ENCODE data around the gene CTTN. TPM values are rescaled to one million over a fixed set of nuclear protein-coding genes. Genes with fewer than 3 reads are reported as not detected.

CTTN gene
- total RNA-seq, 1 experiment from 2014 or later, result 503 TPM

DNA sequence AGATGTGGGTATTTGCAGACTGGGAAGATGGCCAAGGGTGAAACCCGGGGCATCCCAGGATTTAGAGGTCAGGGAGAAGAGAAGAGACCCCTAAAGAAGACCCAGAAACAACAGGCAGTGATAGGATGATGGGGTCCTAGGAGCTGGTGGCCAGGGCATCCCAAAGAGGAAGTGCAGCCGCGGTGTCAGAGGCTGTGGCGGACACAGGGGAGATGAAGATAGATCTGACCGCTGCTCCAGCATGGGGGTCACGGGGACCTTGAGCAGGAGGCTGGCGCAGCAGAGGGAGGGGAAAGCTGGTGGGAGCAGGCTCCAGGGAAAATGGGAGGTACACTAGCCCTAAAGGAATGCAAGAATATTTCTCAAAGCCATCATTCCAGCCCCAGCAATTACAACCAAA is 47.3 kb downstream of the CTTN start:
- H3K9me3 ChIP-seq (ENCODE audit: control insufficient read depth, insufficient read depth, low read depth, low read length), result peaks cover 11% of the 10 kb centered on the region; the same call in 1 of the 2 replicates
- ATAC-seq (no peak), DNase-seq (ENCODE audit: low read depth, low spot score) (no peak)
- H3K36me3 ChIP-seq (ENCODE audit: control insufficient read depth, insufficient read depth, low read length), result no peaks in the 10 kb centered on the region
- intact Hi-C loops (cut with micrococcal nuclease; ENCODE audit: unreplicated experiment) (no loop called here), in situ Hi-C loops (cut with HindIII; ENCODE audit: low pct_unique_long_range_greater_than_20kb, low sequenced_read_pairs) (no loop called here)
- ChIA-PET CTCF (no interaction called here), POLR2A (no interaction called here)
- no peaks in the 10 kb centered on the region for H3K27me3 ChIP-seq (ENCODE audit: control insufficient read depth, insufficient read depth, low read length)
- H3K27ac ChIP-seq (ENCODE audit: low read length), result no peak overlapping the region
- H3K4me1 ChIP-seq (ENCODE audit: control insufficient read depth, insufficient read depth, low read length), result no peaks in the 10 kb centered on the region
- H3K4me3 ChIP-seq (ENCODE audit: low read depth in 2 of 2, low read length in 2 of 2), result no peak overlapping the region
- no TSS peak for BruUV-seq (replicated peaks)
- TF ChIP-seq, protein P1, sequence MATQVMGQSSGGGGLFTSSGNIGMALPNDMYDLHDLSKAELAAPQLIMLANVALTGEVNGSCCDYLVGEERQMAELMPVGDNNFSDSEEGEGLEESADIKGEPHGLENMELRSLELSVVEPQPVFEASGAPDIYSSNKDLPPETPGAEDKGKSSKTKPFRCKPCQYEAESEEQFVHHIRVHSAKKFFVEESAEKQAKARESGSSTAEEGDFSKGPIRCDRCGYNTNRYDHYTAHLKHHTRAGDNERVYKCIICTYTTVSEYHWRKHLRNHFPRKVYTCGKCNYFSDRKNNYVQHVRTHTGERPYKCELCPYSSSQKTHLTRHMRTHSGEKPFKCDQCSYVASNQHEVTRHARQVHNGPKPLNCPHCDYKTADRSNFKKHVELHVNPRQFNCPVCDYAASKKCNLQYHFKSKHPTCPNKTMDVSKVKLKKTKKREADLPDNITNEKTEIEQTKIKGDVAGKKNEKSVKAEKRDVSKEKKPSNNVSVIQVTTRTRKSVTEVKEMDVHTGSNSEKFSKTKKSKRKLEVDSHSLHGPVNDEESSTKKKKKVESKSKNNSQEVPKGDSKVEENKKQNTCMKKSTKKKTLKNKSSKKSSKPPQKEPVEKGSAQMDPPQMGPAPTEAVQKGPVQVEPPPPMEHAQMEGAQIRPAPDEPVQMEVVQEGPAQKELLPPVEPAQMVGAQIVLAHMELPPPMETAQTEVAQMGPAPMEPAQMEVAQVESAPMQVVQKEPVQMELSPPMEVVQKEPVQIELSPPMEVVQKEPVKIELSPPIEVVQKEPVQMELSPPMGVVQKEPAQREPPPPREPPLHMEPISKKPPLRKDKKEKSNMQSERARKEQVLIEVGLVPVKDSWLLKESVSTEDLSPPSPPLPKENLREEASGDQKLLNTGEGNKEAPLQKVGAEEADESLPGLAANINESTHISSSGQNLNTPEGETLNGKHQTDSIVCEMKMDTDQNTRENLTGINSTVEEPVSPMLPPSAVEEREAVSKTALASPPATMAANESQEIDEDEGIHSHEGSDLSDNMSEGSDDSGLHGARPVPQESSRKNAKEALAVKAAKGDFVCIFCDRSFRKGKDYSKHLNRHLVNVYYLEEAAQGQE (IDR thresholded peaks at IDR 0.05; ENCODE audit: insufficient read depth in 1 of 2, low read depth in 2 of 2, low read length in 1 of 2), result no peak
- TF ChIP-seq, protein P2, sequence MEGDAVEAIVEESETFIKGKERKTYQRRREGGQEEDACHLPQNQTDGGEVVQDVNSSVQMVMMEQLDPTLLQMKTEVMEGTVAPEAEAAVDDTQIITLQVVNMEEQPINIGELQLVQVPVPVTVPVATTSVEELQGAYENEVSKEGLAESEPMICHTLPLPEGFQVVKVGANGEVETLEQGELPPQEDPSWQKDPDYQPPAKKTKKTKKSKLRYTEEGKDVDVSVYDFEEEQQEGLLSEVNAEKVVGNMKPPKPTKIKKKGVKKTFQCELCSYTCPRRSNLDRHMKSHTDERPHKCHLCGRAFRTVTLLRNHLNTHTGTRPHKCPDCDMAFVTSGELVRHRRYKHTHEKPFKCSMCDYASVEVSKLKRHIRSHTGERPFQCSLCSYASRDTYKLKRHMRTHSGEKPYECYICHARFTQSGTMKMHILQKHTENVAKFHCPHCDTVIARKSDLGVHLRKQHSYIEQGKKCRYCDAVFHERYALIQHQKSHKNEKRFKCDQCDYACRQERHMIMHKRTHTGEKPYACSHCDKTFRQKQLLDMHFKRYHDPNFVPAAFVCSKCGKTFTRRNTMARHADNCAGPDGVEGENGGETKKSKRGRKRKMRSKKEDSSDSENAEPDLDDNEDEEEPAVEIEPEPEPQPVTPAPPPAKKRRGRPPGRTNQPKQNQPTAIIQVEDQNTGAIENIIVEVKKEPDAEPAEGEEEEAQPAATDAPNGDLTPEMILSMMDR (IDR thresholded peaks at IDR 0.05), result no peak
- TF ChIP-seq POLR2AphosphoS5 (IDR thresholded peaks at IDR 0.05; ENCODE audit: low read depth, low read length) (no peak), SIN3A (IDR thresholded peaks at IDR 0.05; ENCODE audit: borderline replicate concordance, insufficient read depth, low read depth, low read length) (no peak), TCF7L2 (IDR thresholded peaks at IDR 0.05; ENCODE audit: low read depth, low read length) (no peak)

DNA sequence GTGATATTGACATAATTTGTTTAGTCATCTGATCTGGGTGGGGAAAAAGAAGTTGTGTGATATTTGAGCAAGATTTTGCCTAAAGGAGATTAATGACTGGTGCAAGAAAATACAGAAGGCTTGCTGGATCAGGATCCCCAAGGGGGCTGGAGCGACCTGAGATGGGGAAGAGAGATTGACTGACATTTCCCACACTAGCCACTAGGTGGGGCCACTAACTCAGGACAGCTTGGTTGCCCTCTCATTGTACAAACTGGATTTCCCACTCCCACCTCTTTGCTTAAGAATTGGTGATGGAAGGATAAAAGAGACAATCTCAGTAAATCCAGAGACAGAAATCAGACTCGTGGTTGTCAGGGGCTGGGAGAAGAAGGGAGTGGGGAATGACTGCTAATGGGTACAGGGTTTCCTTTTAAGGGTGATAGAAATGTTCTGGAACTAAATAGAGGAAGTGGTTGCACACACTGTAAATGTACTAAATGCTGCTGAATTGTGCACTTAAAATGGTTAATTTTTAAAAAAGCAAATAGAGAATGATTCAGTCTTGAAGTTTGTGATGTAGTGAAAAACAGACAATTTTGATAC is 50.7 kb downstream of the CTTN start:
- POLR2A ChIA-PET, result no interaction called here
- Histone ChIP-seq H3K27ac (ENCODE audit: low read length) (no peak overlapping the region), H3K9me3 (ENCODE audit: control insufficient read depth, insufficient read depth, low read depth, low read length) (peaks cover 11% of the 10 kb centered on the region; the same call in 1 of the 2 replicates), H3K4me1 (ENCODE audit: control insufficient read depth, insufficient read depth, low read length) (no peaks in the 10 kb centered on the region), H3K36me3 (ENCODE audit: control insufficient read depth, insufficient read depth, low read length) (no peaks in the 10 kb centered on the region), H3K4me3 (ENCODE audit: low read depth in 2 of 2, low read length in 2 of 2) (no peak overlapping the region), H3K27me3 (ENCODE audit: control insufficient read depth, insufficient read depth, low read length) (no peaks in the 10 kb centered on the region)
- BruUV-seq (replicated peaks), result no TSS peak
- TF ChIP-seq, protein P2 (IDR thresholded peaks at IDR 0.05), result peak; percentile 75
- TF ChIP-seq SIN3A (IDR thresholded peaks at IDR 0.05; ENCODE audit: borderline replicate concordance, insufficient read depth, low read depth, low read length), result no peak
- CTCF ChIA-PET, result no interaction called here
- DNase-seq (ENCODE audit: low read depth, low spot score) (no peak), ATAC-seq (no peak)
- intact Hi-C loops (cut with micrococcal nuclease; ENCODE audit: unreplicated experiment), result no loop called here
- in situ Hi-C loops (cut with HindIII; ENCODE audit: low pct_unique_long_range_greater_than_20kb, low sequenced_read_pairs), result no loop called here

All from Panc1 (cell line).